Measurements from ENCODE around the gene PCDHB5.
"Not testable (repeated sequence)": the region's sequence is repeated elsewhere in the genome, so short reads cannot be mapped to it uniquely, and the experiment has no call there.

Gene PCDHB5

GRCh38 chr5:141149812-141150211 is 14.8 kb downstream of the PCDHB5 start, which contains the start of gene PCDHB6:
TSS of gene PCDHB6 (plus strand) at chr5:141150057. CDS start at chr5:141150258, 201 bp downstream.
- TF ChIP-seq ZFX (IDR thresholded peaks at IDR 0.05; ENCODE audit: borderline replicate concordance), result no peak
- TF ChIP-seq, protein P1, sequence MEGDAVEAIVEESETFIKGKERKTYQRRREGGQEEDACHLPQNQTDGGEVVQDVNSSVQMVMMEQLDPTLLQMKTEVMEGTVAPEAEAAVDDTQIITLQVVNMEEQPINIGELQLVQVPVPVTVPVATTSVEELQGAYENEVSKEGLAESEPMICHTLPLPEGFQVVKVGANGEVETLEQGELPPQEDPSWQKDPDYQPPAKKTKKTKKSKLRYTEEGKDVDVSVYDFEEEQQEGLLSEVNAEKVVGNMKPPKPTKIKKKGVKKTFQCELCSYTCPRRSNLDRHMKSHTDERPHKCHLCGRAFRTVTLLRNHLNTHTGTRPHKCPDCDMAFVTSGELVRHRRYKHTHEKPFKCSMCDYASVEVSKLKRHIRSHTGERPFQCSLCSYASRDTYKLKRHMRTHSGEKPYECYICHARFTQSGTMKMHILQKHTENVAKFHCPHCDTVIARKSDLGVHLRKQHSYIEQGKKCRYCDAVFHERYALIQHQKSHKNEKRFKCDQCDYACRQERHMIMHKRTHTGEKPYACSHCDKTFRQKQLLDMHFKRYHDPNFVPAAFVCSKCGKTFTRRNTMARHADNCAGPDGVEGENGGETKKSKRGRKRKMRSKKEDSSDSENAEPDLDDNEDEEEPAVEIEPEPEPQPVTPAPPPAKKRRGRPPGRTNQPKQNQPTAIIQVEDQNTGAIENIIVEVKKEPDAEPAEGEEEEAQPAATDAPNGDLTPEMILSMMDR (IDR thresholded peaks at IDR 0.05), result peak; percentile 63
- H3K27ac ChIP-seq, result no peak within 1 kb of the TSS

DNA sequence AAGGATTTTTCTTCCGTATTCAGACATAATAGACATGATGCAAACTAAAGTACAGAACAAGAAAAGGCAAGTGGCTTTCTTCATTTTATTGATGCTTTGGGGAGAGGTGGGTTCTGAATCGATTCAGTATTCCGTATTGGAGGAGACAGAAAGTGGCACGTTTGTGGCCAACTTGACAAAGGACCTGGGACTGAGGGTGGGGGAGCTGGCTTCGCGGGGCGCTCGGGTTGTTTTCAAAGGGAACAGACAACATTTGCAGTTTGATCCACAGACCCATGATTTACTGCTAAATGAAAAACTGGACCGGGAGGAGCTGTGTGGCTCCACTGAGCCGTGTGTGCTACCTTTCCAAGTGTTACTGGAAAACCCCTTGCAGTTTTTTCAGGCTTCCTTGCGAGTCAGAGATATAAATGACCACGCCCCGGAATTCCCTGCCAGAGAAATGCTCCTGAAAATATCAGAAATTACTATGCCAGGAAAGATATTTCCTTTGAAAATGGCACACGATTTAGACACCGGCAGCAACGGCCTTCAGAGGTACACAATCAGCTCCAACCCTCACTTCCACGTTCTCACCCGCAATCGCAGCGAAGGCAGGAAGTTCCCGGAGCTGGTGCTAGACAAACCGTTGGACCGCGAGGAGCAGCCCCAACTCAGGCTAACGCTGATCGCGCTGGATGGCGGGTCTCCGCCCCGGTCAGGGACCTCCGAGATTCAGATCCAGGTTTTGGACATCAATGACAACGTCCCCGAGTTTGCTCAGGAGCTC is 15.4 kb downstream of the PCDHB5 start:
- TF ChIP-seq ZFX (IDR thresholded peaks at IDR 0.05; ENCODE audit: borderline replicate concordance), result no peak
- TF ChIP-seq, protein P1 (IDR thresholded peaks at IDR 0.05), result no peak
- no peak overlapping the region for H3K27ac ChIP-seq

GRCh38 chr5:141150993-141151325 is 16.0 kb downstream of the PCDHB5 start:
- H3K27ac ChIP-seq, result no peak overlapping the region
- TF ChIP-seq, protein P1 (IDR thresholded peaks at IDR 0.05), result no peak
- TF ChIP-seq ZFX (IDR thresholded peaks at IDR 0.05; ENCODE audit: borderline replicate concordance), result no peak

- not testable (repeated sequence) for H3K27ac ChIP-seq
These were observed 16.6 kb downstream of the PCDHB5 start for GRCh38 chr5:141151632-141152031.

DNA sequence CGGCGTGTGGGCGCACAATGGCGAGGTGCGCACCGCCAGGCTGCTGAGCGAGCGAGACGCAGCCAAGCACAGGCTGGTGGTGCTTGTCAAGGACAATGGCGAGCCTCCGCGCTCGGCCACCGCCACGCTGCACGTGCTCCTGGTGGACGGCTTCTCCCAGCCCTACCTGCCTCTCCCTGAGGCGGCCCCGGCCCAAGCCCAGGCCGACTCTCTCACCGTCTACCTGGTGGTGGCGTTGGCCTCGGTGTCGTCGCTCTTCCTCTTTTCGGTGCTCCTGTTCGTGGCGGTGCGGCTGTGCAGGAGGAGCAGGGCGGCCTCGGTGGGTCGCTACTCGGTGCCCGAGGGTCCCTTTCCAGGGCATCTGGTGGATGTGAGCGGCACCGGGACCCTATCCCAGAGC is 17.1 kb downstream of the PCDHB5 start:
- not testable (repeated sequence) for H3K27ac ChIP-seq

DNA sequence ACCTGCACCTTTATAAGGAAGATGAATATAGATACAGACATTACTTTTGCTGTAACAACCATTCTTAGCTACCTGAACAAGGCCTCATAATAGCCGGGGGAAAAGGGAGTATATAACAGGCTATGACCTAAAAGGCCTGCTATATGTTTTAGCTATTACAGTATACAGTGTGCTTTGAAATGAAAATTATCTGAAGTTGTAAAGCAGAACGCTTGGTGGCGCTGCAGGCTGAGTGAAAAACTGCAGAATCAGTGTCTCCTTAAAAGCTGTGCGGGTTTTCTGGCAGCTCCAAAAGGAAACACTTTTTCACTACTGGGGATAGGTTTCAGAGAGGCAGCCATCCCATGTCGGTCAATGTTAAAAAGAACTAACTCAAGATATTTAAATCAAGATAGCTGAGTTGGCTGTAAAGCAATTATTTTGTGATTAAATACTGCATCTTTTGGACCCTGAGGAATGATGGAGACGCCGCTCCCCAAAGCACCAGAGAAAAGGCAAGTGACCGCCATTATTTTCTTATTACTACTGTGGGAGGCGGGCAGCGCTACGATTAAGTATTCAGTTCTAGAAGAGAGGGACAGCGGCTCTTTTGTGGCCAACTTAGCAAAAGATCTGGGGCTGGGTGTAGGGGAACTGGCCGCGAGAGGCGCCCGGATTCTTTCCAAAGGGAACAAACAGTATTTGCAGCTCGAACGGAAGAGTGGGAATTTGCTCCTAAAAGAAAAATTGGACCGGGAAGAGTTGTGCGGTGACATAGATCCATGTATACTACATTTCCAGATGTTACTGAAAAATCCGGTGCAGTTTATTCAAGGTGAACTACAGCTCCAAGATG is 20.8 kb downstream of the PCDHB5 start:
- H3K27ac ChIP-seq, result no peak overlapping the region
- TF ChIP-seq, protein P1 (IDR thresholded peaks at IDR 0.05), result peak; percentile 86
- TF ChIP-seq ZFX (IDR thresholded peaks at IDR 0.05; ENCODE audit: borderline replicate concordance), result no peak

DNA sequence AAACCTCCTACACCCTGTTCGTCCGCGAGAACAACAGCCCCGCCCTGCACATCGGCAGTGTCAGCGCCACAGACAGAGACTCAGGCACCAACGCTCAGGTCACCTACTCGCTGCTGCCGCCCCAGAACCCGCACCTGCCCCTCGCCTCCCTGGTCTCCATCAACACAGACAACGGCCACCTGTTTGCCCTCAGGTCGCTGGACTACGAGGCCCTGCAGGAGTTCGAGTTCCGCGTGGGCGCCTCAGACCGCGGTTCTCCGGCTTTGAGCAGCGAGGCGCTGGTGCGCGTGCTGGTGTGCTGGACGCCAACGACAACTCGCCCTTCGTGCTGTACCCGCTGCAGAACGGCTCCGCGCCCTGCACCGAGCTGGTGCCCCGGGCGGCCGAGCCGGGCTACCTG is 22.4 kb downstream of the PCDHB5 start:
- H3K27ac ChIP-seq, result not testable (repeated sequence)

GRCh38 chr5:141157901-141158300 is 22.9 kb downstream of the PCDHB5 start:
- H3K27ac ChIP-seq, result not testable (repeated sequence)

- TF ChIP-seq, protein P1 (IDR thresholded peaks at IDR 0.05), result peak; percentile 86
- TF ChIP-seq ZFX (IDR thresholded peaks at IDR 0.05; ENCODE audit: borderline replicate concordance), result no peak
- H3K27ac ChIP-seq, result no peak within 1 kb of the TSS
These were observed 37.6 kb downstream of the PCDHB5 start, which contains the start of gene PCDHB7 for GRCh38 chr5:141172381-141173204. TSS of gene PCDHB7 (plus strand) at chr5:141172644. CDS start at chr5:141172836, 192 bp downstream.

DNA sequence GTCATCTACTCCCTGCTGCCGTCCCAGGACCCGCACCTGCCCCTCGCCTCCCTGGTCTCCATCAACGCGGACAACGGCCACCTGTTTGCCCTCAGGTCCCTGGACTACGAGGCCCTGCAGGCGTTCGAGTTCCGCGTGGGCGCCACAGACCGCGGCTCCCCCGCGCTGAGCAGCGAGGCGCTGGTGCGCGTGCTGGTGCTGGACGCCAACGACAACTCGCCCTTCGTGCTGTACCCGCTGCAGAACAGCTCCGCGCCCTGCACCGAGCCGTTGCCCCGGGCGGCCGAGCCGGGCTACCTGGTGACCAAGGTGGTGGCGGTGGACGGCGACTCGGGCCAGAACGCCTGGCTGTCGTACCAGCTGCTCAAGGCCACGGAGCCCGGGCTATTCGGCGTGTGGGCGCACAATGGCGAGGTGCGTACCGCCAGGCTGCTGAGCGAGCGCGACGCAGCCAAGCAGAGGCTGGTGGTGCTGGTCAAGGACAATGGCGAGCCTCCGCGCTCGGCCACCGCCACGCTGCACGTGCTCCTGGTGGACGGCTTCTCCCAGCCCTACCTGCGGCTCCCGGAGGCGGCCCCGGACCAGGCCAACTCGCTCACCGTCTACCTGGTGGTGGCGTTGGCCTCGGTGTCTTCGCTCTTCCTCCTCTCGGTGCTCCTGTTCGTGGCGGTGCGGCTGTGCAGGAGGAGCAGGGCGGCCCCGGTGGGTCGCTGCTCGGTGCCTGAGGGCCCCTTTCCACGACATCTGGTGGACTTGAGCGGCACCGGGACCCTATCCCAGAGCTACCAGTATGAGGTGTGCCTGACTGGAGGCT is 39.5 kb downstream of the PCDHB5 start:
- not testable (repeated sequence) for H3K27ac ChIP-seq
